Bronchial epithelial cell (primary cell): ENCODE results near the gene YIPF6. TPM values are rescaled to one million over a fixed set of nuclear protein-coding genes. Genes with fewer than 3 reads are reported as not detected.
A peak's percentile ranks its signal among the peaks of the same experiment; 100 is the strongest.
"Not testable (repeated sequence)": the region's sequence is repeated elsewhere in the genome, so short reads cannot be mapped to it uniquely, and the experiment has no call there.

Experiments used
- DNase-seq: peaks from one replicate; pipeline ENCODE4 v3.0.0-alpha.2; 2010; ENCODE audit warnings: low read depth
- FAIRE-seq: peaks from 2 replicates; lab custom pipeline; 2011; peaks lifted over from hg19 to GRCh38; lab: Jason Lieb, UNC
- H3K27me3 ChIP-seq: 2 replicates; pipeline ENCODE4 v1.5.1; 2011; ENCODE audit warnings: low read length; ENCODE audit not compliant: control insufficient read depth, insufficient read depth
- H3K36me3 ChIP-seq: 2 replicates; pipeline ENCODE4 v1.5.1; 2011; ENCODE audit warnings: low read length; ENCODE audit not compliant: control insufficient read depth, insufficient read depth
- H3K4me3 ChIP-seq: 2 replicates; pipeline ENCODE4 v1.5.1; 2011; ENCODE audit warnings: mild to moderate bottlenecking, low read depth, low read length, control low read depth
- CTCF ChIP-seq: IDR thresholded peaks from 2 replicates; pipeline ENCODE4 v1.5.1; 2011; ENCODE audit warnings: mild to moderate bottlenecking, moderate library complexity, low read length, control low read depth, inconsistent platforms; ENCODE audit not compliant: insufficient read depth, severe bottlenecking
- total RNA-seq: library from RNA; depleted of rRNA; stranded (reverse); fragments of >200 nt; gene quantifications from 2 replicates; pipeline ENCODE4 v1.2.1, GENCODE V29; 2014

Gene YIPF6
- total RNA-seq, 1 donor from 2014 or later, result 37.1 TPM

GRCh38 chrX:68536884-68537283, 38.0 kb downstream of the YIPF6 start:
- no peak for TF ChIP-seq CTCF
- Histone ChIP-seq H3K36me3 (no peaks in the 10 kb centered on the region), H3K4me3 (no peak overlapping the region), H3K27me3 (no peaks in the 10 kb centered on the region)
- no peak for DNase-seq
- no peak for FAIRE-seq

- no peak for TF ChIP-seq CTCF
- DNase-seq, result peak; percentile 71
- H3K36me3 ChIP-seq, result no peaks in the 10 kb centered on the region
- no peak overlapping the region for H3K4me3 ChIP-seq
- FAIRE-seq, result peak; percentile 13
- no peaks in the 10 kb centered on the region for H3K27me3 ChIP-seq
These were observed 51.3 kb downstream of the YIPF6 start for GRCh38 chrX:68550193-68550592.

- DNase-seq (no peak), FAIRE-seq (no peak)
- Histone ChIP-seq H3K4me3 (no peak overlapping the region), H3K36me3 (no peaks in the 10 kb centered on the region), H3K27me3 (no peaks in the 10 kb centered on the region)
- TF ChIP-seq CTCF, result no peak
These were observed 57.2 kb downstream of the YIPF6 start for GRCh38 chrX:68556036-68556435.

- H3K36me3 ChIP-seq, DNase-seq, H3K27me3 ChIP-seq, FAIRE-seq, H3K4me3 ChIP-seq: not testable (repeated sequence)
These were observed 58.3 kb downstream of the YIPF6 start for GRCh38 chrX:68557126-68557525.

GRCh38 chrX:68559905-68560304, 61.1 kb downstream of the YIPF6 start:
- H3K36me3 ChIP-seq, FAIRE-seq, H3K4me3 ChIP-seq, DNase-seq, H3K27me3 ChIP-seq: not testable (repeated sequence)

- H3K27me3 ChIP-seq, result no peaks in the 10 kb centered on the region
- no peak for DNase-seq
- H3K36me3 ChIP-seq, result no peaks in the 10 kb centered on the region
- no peak for FAIRE-seq
- H3K4me3 ChIP-seq, result no peak overlapping the region
- no peak for TF ChIP-seq CTCF
These were observed 69.3 kb downstream of the YIPF6 start for GRCh38 chrX:68568136-68568535.

GRCh38 chrX:68570598-68570997, 71.7 kb downstream of the YIPF6 start:
- no peak for FAIRE-seq
- TF ChIP-seq CTCF, result no peak
- H3K4me3 ChIP-seq, result no peak overlapping the region
- no peaks in the 10 kb centered on the region for H3K27me3 ChIP-seq
- no peaks in the 10 kb centered on the region for H3K36me3 ChIP-seq
- peak; percentile 13 for DNase-seq
